Transverse colon (tissue), 4 donors: ENCODE results near the gene NDUFB3. TPM values are rescaled to one million over a fixed set of nuclear protein-coding genes. Genes with fewer than 3 reads are reported as not detected.
A peak's percentile ranks its signal among the peaks of the same experiment; 100 is the strongest.
"Not testable (repeated sequence)": the region's sequence is repeated elsewhere in the genome, so short reads cannot be mapped to it uniquely, and the experiment has no call there.

ENCODE experiments used
- DNase-seq: peaks from one replicate; pipeline ENCODE4 v3.0.0-alpha.2; 2019
- H3K27ac ChIP-seq, 4 donors: fragments of 200-600 bp; sonication (generic); 2 replicates each; pipeline ENCODE4 v1.5.1; 2016 to 2018; ENCODE audit warnings: inconsistent platforms in 4 of 4
- H3K27me3 ChIP-seq: fragments of 200-600 bp; sonication (generic); 2 replicates; pipeline ENCODE4 v1.5.1; 2017; ENCODE audit warnings: inconsistent platforms
- H3K36me3 ChIP-seq, 4 donors: fragments of 200-600 bp; sonication (generic); 2 replicates each; pipeline ENCODE4 v1.5.1; 2017 to 2019; ENCODE audit warnings: inconsistent platforms in 4 of 4
- H3K4me1 ChIP-seq, 4 donors: fragments of 200-600 bp; sonication (generic); 2 replicates each; pipeline ENCODE4 v1.5.1; 2017 to 2020; ENCODE audit warnings: inconsistent platforms in 4 of 4
- H3K4me3 ChIP-seq, 4 donors: fragments of 200-600 bp; sonication (generic); 1 replicate in 1 of 4; 2 replicates in 3 of 4; pipeline versions ENCODE4 v1.5.1 to v1.6.1; 2017 to 2019; ENCODE audit warnings: inconsistent platforms in 4 of 4
- H3K9me3 ChIP-seq, 2 donors: fragments of 200-600 bp; sonication (generic); 2 replicates each; pipeline ENCODE4 v1.5.1; 2017 to 2019; ENCODE audit warnings: inconsistent platforms in 2 of 2
- CTCF ChIP-seq, 5 experiments: fragments of 200-600 bp in 3 of 5; fragments of 450-650 bp in 2 of 5; sonication (generic) in 3 of 5; IDR thresholded peaks; 1 replicate in 2 of 5; 2 replicates in 3 of 5; pipeline ENCODE4 v1.5.1; 2016 to 2017; ENCODE audit warnings: antibody characterized with exemption in 5 of 5, inconsistent platforms in 3 of 5, mild to moderate bottlenecking in 2 of 5, moderate library complexity in 1 of 5
- EP300 ChIP-seq: sonication (generic); formaldehyde crosslinking; IDR thresholded peaks from one replicate; pipeline ENCODE4 v1.6.1; 2017; ENCODE audit warnings: antibody characterized with exemption, low read depth
- POLR2A ChIP-seq: fragments of 450-650 bp; IDR thresholded peaks from one replicate; pipeline ENCODE4 v1.6.1; 2016; ENCODE audit warnings: antibody characterized with exemption, mild to moderate bottlenecking, moderate library complexity
- POLR2AphosphoS5 ChIP-seq, 3 donors: sonication (generic); formaldehyde crosslinking; IDR thresholded peaks; one replicate each; pipeline ENCODE4 v1.6.1; 2016; ENCODE audit warnings: antibody characterized with exemption in 3 of 3
- WGBS, 2 donors: methylation state at CpG; one replicate each; pipeline ENCODE4 v1.1.5; 2018; ENCODE audit warnings: low coverage in 1 of 2; 5-methylcytosine and 5-hydroxymethylcytosine counted together
- in situ Hi-C, 4 donors: fragments of 200-750 bp; cut with MboI; loops; one replicate each; pipeline versions ENCODE4 v1.15.0 to v1.15.1; 2017; ENCODE audit warnings: low sequenced_read_pairs in 3 of 4, low pct_ligation_motif_present in 1 of 4, low pct_unique_long_range_greater_than_20kb in 1 of 4
- intact Hi-C: fragments of 100-400 bp; cut with DNase I; formaldehyde crosslinking; loops from one replicate; pipeline ENCODE4 v1.15.1; 2023; ENCODE audit warnings: low total_unique reads
- total RNA-seq, 4 donors: library from RNA; depleted of rRNA; stranded (reverse); fragments of >200 nt; gene quantifications; one replicate each; pipeline ENCODE4 v1.1.0, GENCODE V29; 2016

Gene NDUFB3
- total RNA-seq, 4 donors from 2014 or later, result 2.2 to 111 (median 44.9) TPM

- WGBS, 2 donors, result 0 to 1% methylated on average over 7 to 48 of the region's 75 CpGs
- in situ Hi-C loops, result no loop called here
- Histone ChIP-seq H3K36me3 (no peaks in the 10 kb centered on the region), H3K4me1 (peaks cover 0 to 39% (median 17%) of the 10 kb centered on the region in 4 donors), H3K4me3 (peak within 1 kb of the TSS; percentile 86 to 97 (median 92)), H3K27me3 (no peaks in the 10 kb centered on the region), H3K27ac (peak within 1 kb of the TSS; percentile 99 to 100 (median 100)), H3K9me3 (no peaks in the 10 kb centered on the region)
- DNase-seq, result peak; percentile 85
- TF ChIP-seq CTCF (IDR thresholded peaks at IDR 0.05) (no peak), EP300 (no peak), POLR2A (peak; percentile 95), POLR2AphosphoS5 (IDR thresholded peaks at IDR 0.05) (peak; percentile 65 to 93 (median 89))
- intact Hi-C loops, result no loop called here
Observed at GRCh38 chr2:201116115-201116958, 44.5 kb downstream of the NDUFB3 start, which contains the start of gene CFLAR. TSS of gene CFLAR (plus strand) at chr2:201116164. CDS start at chr2:201129866, 13,702 bp downstream.

- peak overlapping the region; percentile 86 to 97 (median 92) for H3K4me3 ChIP-seq
- peak overlapping the region; percentile 99 to 100 (median 100) for H3K27ac ChIP-seq
- in situ Hi-C loops (no loop called here), intact Hi-C loops (no loop called here)
- DNase-seq, result peak; percentile 65
- H3K4me1 ChIP-seq, result peaks cover 0 to 47% (median 17%) of the 10 kb centered on the region in 4 donors
- no peaks in the 10 kb centered on the region for H3K36me3 ChIP-seq
- H3K27me3 ChIP-seq, result no peaks in the 10 kb centered on the region
- TF ChIP-seq EP300 (no peak), CTCF (IDR thresholded peaks at IDR 0.05) (peak in 4 of 5 experiments; percentile 16 to 72 (median 47)), POLR2AphosphoS5 (IDR thresholded peaks at IDR 0.05) (peak; percentile 17 to 74 (median 56)), POLR2A (peak; percentile 35)
- WGBS, 2 donors, result 1 to 4% methylated on average over 4 to 22 of the region's 22 CpGs
- no peaks in the 10 kb centered on the region for H3K9me3 ChIP-seq
Observed at GRCh38 chr2:201116959-201117734, 45.3 kb downstream of the NDUFB3 start.

- H3K27me3 ChIP-seq, DNase-seq, intact Hi-C loops, H3K36me3 ChIP-seq, in situ Hi-C loops, H3K9me3 ChIP-seq: not testable (repeated sequence)
- 11 to 23% methylated on average over 5 to 13 of the region's 13 CpGs for WGBS, 2 donors
- peak in 1 of 5 experiments; percentile 40 for TF ChIP-seq CTCF (IDR thresholded peaks at IDR 0.05)
- Histone ChIP-seq H3K27ac (peak overlapping the region; percentile 99 to 100 (median 100)), H3K4me1 (peaks cover 0 to 52% (median 19%) of the 10 kb centered on the region in 4 donors), H3K4me3 (peak overlapping the region; percentile 86 to 97 (median 92))
Observed at GRCh38 chr2:201117735-201118094, 45.9 kb downstream of the NDUFB3 start.
